K562 (cell line): ENCODE data around the gene CSH1. TPM values are rescaled to one million over a fixed set of nuclear protein-coding genes. Genes with fewer than 3 reads are reported as not detected.

ENCODE experiments used
- ATAC-seq: fragments of 200-7000 bp; cut with Tn5 transposase; 3 replicates; pipeline ENCODE4 v1.9.1; 2020; ENCODE audit warnings: moderate library complexity
- BruUV-seq: library from RNA; stranded (reverse); fragments of 400-500 nt; replicated peaks from 2 replicates; lab custom pipeline; 2021; lab: Mats Ljungman, UMichigan
- CTCF ChIA-PET: fragments of 300-600 bp; formaldehyde crosslinking; extraction: SDS; loops from one replicate; lab custom pipeline; 2021; ENCODE audit warnings: low intra/inter-chr PET ratio; lab: Yijun Ruan, JAX
- POLR2A ChIA-PET: fragments of 300-600, 350-650 bp; sonication (Branson Sonifier 250); formaldehyde crosslinking; extraction: SDS; loops from one replicate; lab custom pipeline; 2021; ENCODE audit warnings: antibody characterized with exemption, inconsistent platforms; lab: Yijun Ruan, JAX
- DNase-seq, 4 experiments: peaks; one replicate each; pipeline versions ENCODE4 v3.0.0 to v3.0.0-alpha.2; 2011 to 2018; ENCODE audit warnings: low spot score in 3 of 4, mixed read lengths in 3 of 4; ENCODE audit errors: extremely low read depth in 1 of 4
- FAIRE-seq: peaks from 2 replicates; lab custom pipeline; 2011; peaks lifted over from hg19 to GRCh38; lab: Jason Lieb, UNC
- H2AFZ ChIP-seq: 2 replicates; pipeline ENCODE4 v1.6.0; 2011; ENCODE audit warnings: low read depth, low read length, control low read depth, inconsistent platforms
- H3K27ac ChIP-seq: fragments of 200-600 bp; 3 replicates; pipeline ENCODE4 v1.8.0; 2011; ENCODE audit warnings: low read depth, mild to moderate bottlenecking, control low read depth, inconsistent platforms, low read length, moderate library complexity, mixed read lengths; ENCODE audit errors: extremely low read depth
- H3K27me3 ChIP-seq, 2 experiments: fragments of 300-600 bp in 1 of 2; 2 replicates in 1 of 2; 3 replicates in 1 of 2; pipeline versions ENCODE4 v1.6.0 to v1.8.0; 2011; ENCODE audit warnings: inconsistent platforms in 2 of 2, low read length in 2 of 2, mild to moderate bottlenecking in 1 of 2, mixed read lengths in 1 of 2, moderate library complexity in 1 of 2; ENCODE audit not compliant: control insufficient read depth in 2 of 2, insufficient read depth in 2 of 2
- H3K36me3 ChIP-seq: fragments of 300-600 bp; 3 replicates; pipeline ENCODE4 v1.8.0; 2011; ENCODE audit warnings: mild to moderate bottlenecking, low read length, inconsistent platforms; ENCODE audit not compliant: control insufficient read depth, insufficient read depth
- H3K4me1 ChIP-seq, 2 experiments: fragments of 200-600 bp in 1 of 2; replicated peaks in 1 of 2; 2 replicates in 1 of 2; 3 replicates in 1 of 2; pipeline versions ENCODE4 v1.5.1 to v1.8.0; 2011; ENCODE audit warnings: inconsistent platforms in 2 of 2, low read length in 2 of 2, mild to moderate bottlenecking in 1 of 2, mixed read lengths in 1 of 2, moderate library complexity in 1 of 2; ENCODE audit not compliant: control insufficient read depth in 2 of 2, insufficient read depth in 2 of 2
- H3K4me2 ChIP-seq: 2 replicates; pipeline ENCODE4 v1.6.1; 2011; ENCODE audit warnings: low read length, control low read depth, inconsistent platforms, mixed read lengths; ENCODE audit not compliant: insufficient read depth
- H3K4me3 ChIP-seq: fragments of 200-600 bp; sonication (generic), shearing (Covaris generic); 2 replicates; pipeline ENCODE4 v1.5.1; 2016; ENCODE audit warnings: control low read depth, inconsistent platforms
- H3K79me2 ChIP-seq: fragments of 200-600 bp; 3 replicates; pipeline ENCODE4 v1.8.0; 2011; ENCODE audit warnings: low read length, inconsistent platforms; ENCODE audit not compliant: control insufficient read depth, insufficient read depth
- H3K9ac ChIP-seq, 2 experiments: 2 replicates each; pipeline versions ENCODE4 v1.6.0 to v1.6.1; 2011; ENCODE audit warnings: low read depth in 2 of 2, low read length in 2 of 2, control low read depth in 1 of 2, inconsistent platforms in 1 of 2, mild to moderate bottlenecking in 1 of 2, mixed read lengths in 1 of 2; ENCODE audit not compliant: insufficient read depth in 1 of 2
- H3K9me1 ChIP-seq: one replicate; pipeline ENCODE4 v1.6.0; 2011; ENCODE audit warnings: inconsistent platforms, mild to moderate bottlenecking, low read length, moderate library complexity; ENCODE audit not compliant: control insufficient read depth, insufficient read depth
- H3K9me3 ChIP-seq: replicated peaks from 2 replicates; pipeline ENCODE4 v1.5.1; 2011; ENCODE audit warnings: low read depth, low read length, inconsistent platforms; ENCODE audit not compliant: control insufficient read depth, insufficient read depth
- H4K20me1 ChIP-seq: replicated peaks from 2 replicates; pipeline ENCODE4 v1.6.1; 2011; ENCODE audit warnings: low read length, inconsistent platforms, mixed read lengths; ENCODE audit not compliant: control insufficient read depth, insufficient read depth
- BCOR ChIP-seq: fragments of 450-650 bp; IDR thresholded peaks from 2 replicates; pipeline ENCODE4 v1.6.1; 2016
- ESRRA ChIP-seq: fragments of 450-650 bp; IDR thresholded peaks from 2 replicates; pipeline ENCODE4 v1.6.1; 2014; ENCODE audit warnings: low read depth, mild to moderate bottlenecking, moderate library complexity, borderline replicate concordance
- EZH2 ChIP-seq: IDR thresholded peaks from 2 replicates; pipeline ENCODE4 v1.6.1; 2012; ENCODE audit warnings: low read depth, mild to moderate bottlenecking, inconsistent platforms, low read length, borderline replicate concordance
- ZEB2 ChIP-seq: fragments of 450-650 bp; IDR thresholded peaks from 2 replicates; pipeline ENCODE4 v1.6.1; 2016
- ZFP36 ChIP-seq: fragments of 150-350 bp; IDR thresholded peaks from 2 replicates; pipeline ENCODE4 v1.6.1; 2018; ENCODE audit warnings: low read length, low read depth; ENCODE audit not compliant: partially characterized antibody
- ZNF609 ChIP-seq: sonication (generic); formaldehyde crosslinking; IDR thresholded peaks from 2 replicates; pipeline ENCODE4 v1.8.1; 2023; ENCODE audit warnings: missing genetic modification reagents, mild to moderate bottlenecking, borderline replicate concordance
- WGBS: fragments of 100-300 bp; shearing (Covaris generic); methylation state at CpG from one replicate; pipeline ENCODE4 v1.1.6; 2016; ENCODE audit warnings: low coverage, mixed read lengths; ENCODE audit not compliant: insufficient coverage; ENCODE audit errors: missing lambda C conversion rate; 5-methylcytosine and 5-hydroxymethylcytosine counted together
- in situ Hi-C: fragments of 300-500 bp; cut with MboI; formaldehyde crosslinking; loops from 4 replicates; pipeline ENCODE4 v1.15.0; 2018; ENCODE audit warnings: inconsistent platforms, mixed read lengths
- intact Hi-C: fragments of 100-400 bp; cut with micrococcal nuclease; formaldehyde crosslinking; loops from 2 replicates; pipeline ENCODE4 v1.14.2; 2022
- polyA plus RNA-seq, 8 experiments: library from polyadenylated mRNA; depleted of rRNA in 4 of 8; stranded (reverse) in 5 of 8; unstranded in 3 of 8; fragments of >200 nt; fragmentation: Nextera tagmentation in 2 of 8; fragmentation: Illumina TruSeq in 1 of 8; extraction: Ambion mirVana in 2 of 8; extraction: Trizol in 1 of 8; gene quantifications; 2 replicates each; pipeline versions ENCODE4 v1.2.1 to v1.2.3, GENCODE V29; 2011 to 2014; ENCODE audit warnings: inconsistent platforms in 1 of 8, missing spikeins in 1 of 8
- total RNA-seq, 7 experiments: library from RNA; depleted of rRNA in 6 of 7; stranded (reverse); fragments of >200 nt in 6 of 7; fragmentation: Illumina TruSeq in 2 of 7; extraction: Trizol in 2 of 7; gene quantifications; 2 replicates each; pipeline versions ENCODE4 v1.2.1 to v1.2.3, GENCODE V29; 2011 to 2021; ENCODE audit warnings: low replicate concordance in 1 of 7

The CSH1 gene
- total and polyA plus RNA-seq, 9 of the 15 experiments (the other 6 are each of a cell fraction or from before 2014, with no cell fraction given) = not detected

- no peak for DNase-seq
- H2AFZ ChIP-seq = no peak overlapping the region
- BruUV-seq = no TSS peak
- H3K9ac ChIP-seq = 0 out of 4 replicates have a peak overlapping the region, but pooled peaks of 1 of the 2 experiments have one; percentile 26
- no peak overlapping the region for H3K4me2 ChIP-seq
- peaks cover 3 to 37% of the 10 kb centered on the region in 2 experiments; a peak in 3 of 5 replicates for H3K4me1 ChIP-seq
- in situ Hi-C loops = no loop called here
- TF ChIP-seq ESRRA (peak; percentile 56), ZNF609 (no peak), ZEB2 (no peak), ZFP36 (peak; percentile 28), EZH2 (no peak), BCOR (peak; percentile 39; the same call in 1 of the 2 replicates)
- TF ChIP-seq, all 486 proteins: peak for 3
- H3K9me1 ChIP-seq = no peaks in the 10 kb centered on the region
- peaks cover 24 to 69% of the 10 kb centered on the region in 2 experiments; a peak in 4 of 5 replicates for H3K27me3 ChIP-seq
- no peak for ATAC-seq
- no peak overlapping the region for H3K27ac ChIP-seq
- no peak overlapping the region for H3K4me3 ChIP-seq
- no peaks in the 10 kb centered on the region for H3K9me3 ChIP-seq
- intact Hi-C loops = loop anchor here (5.0 to 10.0 kb wide), 2 partner anchors 47 to 80 kb away; partner anchors contain the start of gene ICAM2
- peak; percentile 15 for FAIRE-seq
- POLR2A ChIA-PET = no interaction called here
- H3K79me2 ChIP-seq = no peaks in the 10 kb centered on the region
- H4K20me1 ChIP-seq = no peaks in the 10 kb centered on the region; the same call in 1 of the 2 replicates
- H3K36me3 ChIP-seq = no peaks in the 10 kb centered on the region
- 18% methylated on average over 20 of the region's 24 CpGs for WGBS
- CTCF ChIA-PET = no interaction called here
Measured at GRCh38 chr17:63944736-63945499, 48.5 kb upstream of the CSH1 start.
